Endometrium (tissue), 2 donors: Measurements from ENCODE around the gene DRC1.
"Not testable (repeated sequence)": the region's sequence is repeated elsewhere in the genome, so short reads cannot be mapped to it uniquely, and the experiment has no call there.

Experiments
- FAIRE-seq: peaks from 2 replicates; lab custom pipeline; 2012; peaks lifted over from hg19 to GRCh38; lab: Jason Lieb, UNC
- donor health status: control.
- donor health status: control.

DRC1 gene

GRCh38 chr2:26401739-26402541 is at the start of gene DRC1:
Gene DRC1 (plus strand): TSS chr2:26401920. CDS start chr2:26401990, 70 bp downstream.
- no peak for FAIRE-seq

DNA sequence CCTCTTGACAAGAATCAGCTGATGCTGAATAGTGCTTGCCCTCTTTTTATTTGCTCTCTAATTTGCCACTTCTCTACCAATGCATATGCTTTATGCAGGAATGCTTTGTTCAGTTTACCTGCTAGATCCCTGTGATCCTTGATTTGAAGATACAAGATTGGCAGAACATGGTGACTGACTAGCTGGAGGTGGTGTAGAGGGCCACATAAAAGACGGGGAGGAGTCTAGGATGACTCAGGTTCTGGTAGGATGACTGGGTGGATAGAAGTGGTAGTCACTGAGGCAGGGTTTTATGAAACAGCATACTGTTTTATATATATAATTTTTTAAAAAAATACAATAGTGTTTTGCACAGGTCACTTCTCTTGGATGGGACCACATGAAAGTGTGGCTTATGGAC is 48.8 kb upstream of the DRC1 start:
- FAIRE-seq = no peak

DNA sequence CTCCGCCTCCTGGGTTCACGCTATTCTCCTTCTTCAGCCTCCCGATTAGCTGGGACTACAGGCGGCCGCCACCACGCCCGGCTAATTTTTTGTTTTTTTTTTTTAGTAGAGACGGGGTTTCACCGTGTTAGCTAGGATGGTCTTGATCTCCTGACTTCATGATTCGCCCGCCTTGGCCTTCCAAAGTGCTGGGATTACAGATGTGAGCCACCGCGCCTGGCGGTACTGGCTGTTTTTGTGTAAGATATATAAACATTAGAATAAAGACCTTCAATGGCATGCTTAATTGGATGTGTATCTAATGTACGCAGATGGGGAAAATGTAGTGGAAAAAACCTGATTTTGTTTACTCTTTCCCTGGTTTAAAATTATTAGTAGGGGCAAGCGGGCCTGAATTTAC is 47.3 kb upstream of the DRC1 start:
- not testable (repeated sequence) for FAIRE-seq

GRCh38 chr2:26355038-26355995 is 46.4 kb upstream of the DRC1 start:
- no peak for FAIRE-seq

GRCh38 chr2:26356111-26356510 is 45.6 kb upstream of the DRC1 start:
- no peak for FAIRE-seq

DNA sequence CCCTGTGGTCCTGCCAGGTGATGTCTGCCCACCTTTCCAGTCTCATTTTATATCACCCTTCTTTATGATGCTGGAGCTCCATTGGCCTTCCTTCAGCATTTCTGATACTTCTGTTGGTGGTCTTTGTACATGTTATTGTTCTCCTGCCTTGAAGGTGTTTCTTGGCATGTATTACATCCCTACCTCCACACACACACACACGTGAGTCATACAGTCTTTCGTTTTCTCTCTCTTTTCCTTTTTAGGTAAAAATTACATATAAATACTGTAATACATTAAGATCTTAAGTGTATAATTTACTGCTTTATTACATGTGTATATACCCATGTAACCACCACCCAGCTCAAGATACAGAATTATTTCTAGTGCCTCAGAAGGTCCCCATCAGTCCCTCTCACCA is 44.9 kb upstream of the DRC1 start:
- FAIRE-seq = no peak

DNA sequence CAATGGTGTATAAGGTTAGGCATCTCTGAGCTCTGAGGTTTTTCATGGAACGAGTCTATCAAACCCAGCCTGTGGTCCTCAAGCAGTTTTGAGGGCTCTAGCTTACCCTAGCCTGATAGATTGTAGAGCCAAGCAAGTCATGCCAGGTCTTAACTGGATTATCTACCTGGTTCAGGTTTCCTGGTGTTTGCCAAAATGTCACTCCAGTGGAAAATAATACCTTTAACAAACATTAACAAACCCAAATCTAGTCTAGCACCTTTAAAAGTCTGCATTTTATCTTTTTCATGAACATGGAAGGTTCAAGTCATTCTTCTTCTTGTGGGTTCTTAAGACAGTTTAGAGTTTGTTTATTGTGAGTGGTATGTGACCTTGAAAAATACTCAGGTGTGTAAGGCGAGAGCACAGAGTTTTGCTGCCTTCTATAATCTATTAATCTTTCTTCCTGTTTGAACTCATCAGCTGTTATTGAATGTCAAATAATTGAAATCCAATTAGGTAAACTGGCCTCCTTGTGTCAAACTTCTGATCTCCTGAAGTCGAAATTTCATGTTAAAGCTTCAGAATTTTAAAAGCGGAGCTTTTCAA is 41.7 kb upstream of the DRC1 start:
- FAIRE-seq = no peak

GRCh38 chr2:26363323-26363722 is 38.4 kb upstream of the DRC1 start:
- FAIRE-seq = no peak

DNA sequence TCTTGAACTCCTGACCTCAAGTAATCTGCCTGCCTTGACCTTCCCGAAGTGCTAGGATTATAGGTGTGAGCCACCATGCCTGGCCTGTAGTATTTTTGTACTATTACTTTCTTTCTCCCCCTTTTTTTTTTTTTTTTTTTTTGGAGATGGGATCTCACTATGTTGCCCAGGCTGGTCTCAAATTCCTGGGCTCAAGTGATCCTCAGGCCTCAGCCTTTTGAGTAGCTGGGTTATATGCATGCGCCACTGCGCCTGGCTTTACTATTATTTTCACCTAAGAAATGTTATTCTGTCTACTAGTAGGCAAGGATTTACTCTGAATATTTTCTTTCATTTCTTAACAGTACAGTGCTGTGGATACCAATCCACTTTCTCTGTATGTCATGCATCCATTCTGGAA is 37.8 kb upstream of the DRC1 start:
- FAIRE-seq = no peak

DNA sequence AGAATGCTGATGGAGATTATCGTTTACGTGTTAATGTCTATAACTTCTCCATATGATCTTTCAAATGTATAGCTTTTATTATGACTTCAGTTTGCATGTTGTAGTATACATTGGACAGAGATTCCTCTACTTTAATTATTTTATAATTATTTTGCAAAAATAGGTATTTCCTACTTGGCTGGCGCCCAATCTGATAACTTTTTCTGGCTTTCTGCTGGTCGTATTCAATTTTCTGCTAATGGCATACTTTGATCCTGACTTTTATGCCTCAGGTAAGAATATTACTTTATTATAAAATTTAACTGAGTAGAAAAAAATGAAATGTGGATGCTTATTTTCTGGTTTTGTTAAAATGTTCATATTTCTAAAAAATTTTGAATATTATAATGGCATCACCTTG is 37.1 kb upstream of the DRC1 start:
- FAIRE-seq = no peak

DNA sequence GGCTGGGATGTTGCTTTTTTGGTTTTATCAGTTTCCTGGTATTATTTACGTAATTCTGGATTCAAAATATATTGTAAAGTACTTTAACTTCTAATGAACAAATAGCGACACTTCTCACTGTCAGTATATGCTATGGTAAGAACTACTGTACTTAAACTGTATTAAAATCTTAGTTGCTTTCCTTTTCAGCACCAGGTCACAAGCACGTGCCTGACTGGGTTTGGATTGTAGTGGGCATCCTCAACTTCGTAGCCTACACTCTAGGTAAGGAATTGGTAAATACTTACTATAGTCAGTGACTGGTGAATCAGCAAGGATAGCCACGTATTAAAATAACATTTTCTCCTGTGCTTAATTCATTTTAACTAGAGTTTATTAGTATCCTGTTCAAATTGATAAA is 34.8 kb upstream of the DRC1 start:
- no peak for FAIRE-seq

DNA sequence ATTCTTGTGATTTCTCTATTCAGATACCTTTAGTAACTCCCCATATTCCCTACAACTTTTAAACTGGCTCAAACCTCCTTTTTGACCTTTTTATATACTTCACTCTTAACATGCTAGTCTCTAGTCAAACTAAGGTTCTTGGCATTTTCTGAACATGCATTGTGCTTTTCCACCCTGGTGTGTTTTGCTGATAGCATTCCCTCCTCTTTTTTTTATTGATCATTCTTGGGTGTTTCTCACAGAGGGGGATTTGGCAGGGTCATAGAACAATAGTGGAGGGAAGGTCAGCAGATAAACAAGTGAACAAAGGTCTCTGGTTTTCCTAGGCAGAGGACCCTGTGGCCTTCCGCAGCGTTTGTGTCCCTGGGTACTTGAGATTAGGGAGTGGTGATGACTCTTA is 32.1 kb upstream of the DRC1 start:
- not testable (repeated sequence) for FAIRE-seq

GRCh38 chr2:26370909-26371308 is 30.8 kb upstream of the DRC1 start:
- not testable (repeated sequence) for FAIRE-seq

DNA sequence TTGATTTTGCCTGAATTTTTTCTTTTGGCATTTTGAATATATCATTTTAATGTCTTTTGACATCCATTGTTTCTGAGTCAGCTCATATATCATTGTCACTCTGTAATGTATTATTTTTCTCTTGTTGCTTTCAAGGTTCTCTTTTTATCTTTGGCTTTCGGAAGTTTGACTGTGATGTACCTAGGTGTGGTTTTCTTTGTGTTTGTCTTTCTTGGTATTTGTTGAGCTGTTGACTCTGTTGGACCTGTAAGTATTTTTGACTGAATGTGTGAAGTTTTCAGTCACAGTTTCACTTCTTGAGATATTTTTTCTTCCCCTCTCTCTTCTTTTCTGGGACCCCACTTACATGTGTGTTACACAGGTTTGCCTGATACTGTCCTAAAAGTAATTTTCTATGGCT is 24.9 kb upstream of the DRC1 start:
- FAIRE-seq = no peak

DNA sequence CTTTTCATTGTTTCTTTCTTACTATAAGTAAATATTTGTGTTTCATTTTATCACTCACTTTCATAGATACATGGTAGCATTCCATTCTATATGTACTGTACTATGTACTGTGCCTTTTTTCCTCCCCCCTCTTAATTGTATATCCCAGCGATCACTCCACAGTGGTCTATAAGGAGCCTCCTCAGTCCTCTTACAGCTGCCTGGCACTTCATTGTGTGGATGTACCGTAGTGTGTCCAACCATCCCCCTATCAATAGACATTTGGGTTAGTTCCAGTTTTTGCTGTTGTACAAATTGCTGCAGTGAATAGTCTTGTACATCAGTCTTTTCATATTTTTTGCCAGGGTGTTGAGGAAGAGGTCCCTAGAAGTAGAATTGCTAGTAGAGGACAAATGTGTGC is 21.4 kb upstream of the DRC1 start:
- no peak for FAIRE-seq

DNA sequence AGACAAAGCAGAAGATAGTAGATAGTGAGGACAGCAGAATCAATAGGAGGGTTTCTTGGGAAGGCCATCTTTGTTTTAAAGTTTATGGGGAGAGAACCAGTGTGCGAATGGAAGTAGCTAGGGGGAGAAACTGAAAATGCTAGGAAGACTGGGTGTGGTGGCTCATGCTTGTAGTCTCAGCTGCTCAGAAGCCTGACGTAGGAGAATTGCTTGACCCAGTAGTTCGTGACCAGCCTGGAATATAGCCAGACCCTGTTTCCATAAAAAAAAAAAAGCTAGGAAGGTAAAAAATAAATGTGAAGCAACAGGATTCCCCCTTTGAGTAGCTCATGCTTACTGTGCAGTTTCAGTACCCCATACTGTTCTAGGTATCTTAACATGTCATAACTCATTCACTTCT is 19.2 kb upstream of the DRC1 start:
- FAIRE-seq = no peak

DNA sequence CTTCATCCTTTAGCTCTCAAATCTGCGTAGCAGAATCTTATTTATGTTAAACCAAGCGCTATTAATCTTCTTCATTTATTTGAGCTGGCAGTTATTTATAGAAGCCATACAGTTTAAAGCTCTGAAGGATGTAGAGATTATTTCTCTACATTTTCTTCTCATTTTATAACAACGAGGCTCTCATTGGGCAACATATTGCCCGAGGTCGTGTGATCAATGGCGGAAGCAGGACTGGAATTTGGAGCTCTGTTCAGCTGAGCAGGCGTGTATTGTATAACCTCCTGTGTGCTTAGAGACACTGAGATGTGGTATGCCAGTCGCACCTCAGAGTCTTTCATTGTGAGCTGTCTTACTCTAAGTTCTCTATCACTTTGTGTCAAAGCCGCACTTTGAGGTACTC is 17.5 kb upstream of the DRC1 start:
- FAIRE-seq = no peak

- FAIRE-seq = no peak
These were observed 17.1 kb upstream of the DRC1 start for GRCh38 chr2:26384597-26384996.

DNA sequence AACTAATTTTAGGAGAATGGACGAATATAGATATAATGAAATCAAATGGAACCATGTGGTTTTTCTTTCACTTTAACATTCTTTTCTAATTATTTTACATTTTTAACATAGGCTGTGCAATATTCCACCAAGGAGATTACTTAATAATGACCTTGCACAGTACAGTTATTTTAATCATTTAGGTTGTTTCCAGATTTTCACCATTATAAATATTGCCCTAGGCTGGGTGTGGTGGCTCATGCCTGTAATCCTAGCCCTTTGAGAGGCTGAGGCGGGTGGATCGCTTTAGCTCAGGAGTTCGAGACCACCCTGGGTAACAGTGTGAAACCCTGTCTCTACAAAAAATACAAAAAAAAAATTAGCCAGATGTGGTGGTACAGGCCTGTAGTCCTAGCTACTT is 14.5 kb upstream of the DRC1 start:
- no peak for FAIRE-seq

DNA sequence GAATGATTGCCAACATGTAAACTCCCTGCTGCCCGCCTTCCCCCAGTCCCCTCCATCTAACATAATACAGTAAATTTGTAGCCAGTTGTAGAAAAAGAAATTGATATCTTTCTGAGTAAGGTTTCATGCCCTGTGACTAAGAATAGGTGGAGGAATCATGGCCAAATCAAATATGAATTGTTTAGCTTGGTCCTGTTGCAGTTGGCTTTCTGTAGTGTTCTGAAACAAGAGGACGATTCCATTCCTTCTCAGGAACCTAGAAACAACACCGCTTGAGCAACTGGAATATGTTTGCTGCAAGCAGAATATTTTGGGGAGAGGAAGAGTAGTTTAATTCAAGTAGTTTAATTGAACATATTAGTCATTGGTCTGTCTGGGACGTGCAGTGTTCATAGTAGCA is 7.0 kb upstream of the DRC1 start:
- FAIRE-seq = no peak

DNA sequence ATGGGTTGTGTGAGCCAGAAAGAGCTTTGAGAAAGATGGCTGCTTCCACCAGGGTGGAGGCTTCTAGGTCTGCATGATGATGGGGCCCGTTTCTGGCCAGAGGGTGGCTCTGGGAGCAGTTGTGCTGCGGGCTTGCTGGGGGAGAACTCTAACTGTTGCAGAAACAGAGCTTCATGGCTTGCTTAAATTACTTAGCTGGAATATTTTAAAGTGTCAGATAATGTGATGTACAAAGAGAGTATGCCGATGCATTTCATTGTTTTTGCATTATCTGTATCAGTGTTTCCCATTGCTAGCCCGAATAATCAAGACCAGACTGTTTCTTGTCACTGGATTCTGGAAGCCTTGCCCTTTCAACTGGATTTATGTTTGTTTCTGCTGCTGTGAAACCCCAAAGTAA is 6.3 kb upstream of the DRC1 start:
- no peak for FAIRE-seq

GRCh38 chr2:26396734-26397298 is 4.9 kb upstream of the DRC1 start:
- no peak for FAIRE-seq
